Endothelial cell of umbilical vein (primary cell): Measurements from ENCODE around the gene TRIM2. TPM values are rescaled to one million over a fixed set of nuclear protein-coding genes. Genes with fewer than 3 reads are reported as not detected.

ENCODE experiments used
- BruUV-seq: library from RNA; stranded (reverse); fragments of 400-500 nt; replicated peaks from 2 replicates; lab custom pipeline; 2021; lab: Mats Ljungman, UMichigan
- CTCF ChIA-PET: fragments of 300-600, 350-600 bp; sonication (Branson Sonifier 250); formaldehyde crosslinking; loops from one replicate; lab custom pipeline; 2021; ENCODE audit warnings: antibody characterized with exemption, inconsistent platforms; lab: Charles Lee
- POLR2A ChIA-PET: fragments of 300-600, 350-600 bp; sonication (Branson Sonifier 250); formaldehyde crosslinking; loops from one replicate; lab custom pipeline; 2021; ENCODE audit warnings: antibody characterized with exemption, inconsistent platforms; lab: Charles Lee
- DNase-seq: peaks from one replicate; pipeline ENCODE4 v3.0.0-alpha.2; 2011; ENCODE audit warnings: low read depth, low spot score
- FAIRE-seq: peaks from 2 replicates; lab custom pipeline; 2011; peaks lifted over from hg19 to GRCh38; lab: Jason Lieb, UNC
- H2AFZ ChIP-seq: 2 replicates; pipeline ENCODE4 v1.6.0; 2012; ENCODE audit warnings: low read depth, low read length, control low read depth, inconsistent platforms
- H3K27ac ChIP-seq: 2 replicates; pipeline ENCODE4 v1.5.1; 2011; ENCODE audit warnings: low read depth, mild to moderate bottlenecking, control low read depth, low read length, moderate library complexity; ENCODE audit not compliant: insufficient read depth
- H3K27me3 ChIP-seq, 2 experiments: 2 replicates each; pipeline versions ENCODE4 v1.6.0 to v1.6.1; 2011; ENCODE audit warnings: low read length in 2 of 2, mixed read lengths in 1 of 2; ENCODE audit not compliant: control insufficient read depth in 2 of 2, insufficient read depth in 2 of 2
- H3K36me3 ChIP-seq, 2 experiments: 2 replicates in 1 of 2; 3 replicates in 1 of 2; pipeline ENCODE4 v1.5.1; 2011; ENCODE audit warnings: low read length in 2 of 2, mild to moderate bottlenecking in 1 of 2, moderate library complexity in 1 of 2; ENCODE audit not compliant: control insufficient read depth in 2 of 2, insufficient read depth in 2 of 2; ENCODE audit errors: extremely low read depth in 1 of 2
- H3K4me1 ChIP-seq: 3 replicates; pipeline ENCODE4 v1.5.1; 2011; ENCODE audit warnings: mild to moderate bottlenecking, low read length; ENCODE audit not compliant: control insufficient read depth, insufficient read depth; ENCODE audit errors: extremely low read depth
- H3K4me2 ChIP-seq: 2 replicates; pipeline ENCODE4 v1.6.1; 2011; ENCODE audit warnings: low read length, control low read depth, mixed read lengths; ENCODE audit not compliant: insufficient read depth
- H3K4me3 ChIP-seq, 3 experiments: fragments of 200-600 bp in 1 of 3; sonication (generic), shearing (Covaris generic) in 1 of 3; replicated peaks in 1 of 3; 2 replicates each; pipeline ENCODE4 v1.5.1; 2011 to 2016; ENCODE audit warnings: control low read depth in 3 of 3, low read length in 3 of 3, mild to moderate bottlenecking in 2 of 3, inconsistent platforms in 1 of 3, low read depth in 1 of 3, moderate library complexity in 1 of 3; ENCODE audit not compliant: insufficient read depth in 1 of 3
- H3K79me2 ChIP-seq: 2 replicates; pipeline ENCODE4 v1.6.0; 2012; ENCODE audit warnings: low read length, inconsistent platforms; ENCODE audit not compliant: control insufficient read depth, insufficient read depth
- H3K9ac ChIP-seq: replicated peaks from 2 replicates; pipeline ENCODE3; 2011; ENCODE audit warnings: low read length, control low read depth; ENCODE audit not compliant: insufficient read depth; ENCODE audit errors: extremely low read depth
- H3K9me1 ChIP-seq: replicated peaks from 3 replicates; pipeline ENCODE4 v1.6.0; 2011; ENCODE audit warnings: mild to moderate bottlenecking, low read length; ENCODE audit not compliant: control insufficient read depth, insufficient read depth; ENCODE audit errors: extremely low read depth
- H3K9me3 ChIP-seq: replicated peaks from 2 replicates; pipeline ENCODE4 v1.5.1; 2012; ENCODE audit warnings: low read length, inconsistent platforms; ENCODE audit not compliant: control insufficient read depth, insufficient read depth
- H4K20me1 ChIP-seq: replicated peaks from 2 replicates; pipeline ENCODE3; 2011; ENCODE audit warnings: mild to moderate bottlenecking, low read length; ENCODE audit not compliant: control insufficient read depth, insufficient read depth; ENCODE audit errors: extremely low read depth
- EZH2 ChIP-seq: IDR thresholded peaks from 2 replicates; pipeline ENCODE4 v1.6.1; 2012; ENCODE audit warnings: borderline replicate concordance, low read depth, mild to moderate bottlenecking, moderate library complexity, low read length, inconsistent platforms; ENCODE audit not compliant: severe bottlenecking
- FOS ChIP-seq: IDR thresholded peaks from 2 replicates; pipeline ENCODE4 v1.6.1; 2011; ENCODE audit warnings: mild to moderate bottlenecking, low read length, moderate library complexity, borderline replicate concordance; ENCODE audit not compliant: insufficient read depth
- GATA2 ChIP-seq: IDR thresholded peaks from 2 replicates; pipeline ENCODE4 v1.7.0; 2011; ENCODE audit warnings: low read depth, mild to moderate bottlenecking, moderate library complexity, mixed read lengths, low read length; ENCODE audit not compliant: insufficient read length, insufficient read depth
- JUN ChIP-seq: IDR thresholded peaks from 2 replicates; pipeline ENCODE4 v1.6.1; 2011; ENCODE audit warnings: borderline replicate concordance, low read depth; ENCODE audit not compliant: insufficient read length, insufficient read depth
- MYC ChIP-seq: IDR thresholded peaks from one replicate; pipeline ENCODE4 v1.6.1; 2011; ENCODE audit warnings: mild to moderate bottlenecking, low read depth, low read length
- POLR2A ChIP-seq: IDR thresholded peaks from 2 replicates; pipeline ENCODE4 v1.6.1; 2012; ENCODE audit warnings: low read depth, mild to moderate bottlenecking, control low read depth, low read length
- POLR2AphosphoS5 ChIP-seq: IDR thresholded peaks from 2 replicates; pipeline ENCODE4 v1.6.1; 2012; ENCODE audit warnings: low read depth, mild to moderate bottlenecking, control low read depth, low read length, moderate library complexity; ENCODE audit not compliant: insufficient read depth
- dilution Hi-C: fragments of 300-500 bp; cut with MboI; formaldehyde crosslinking; loops from one replicate; pipeline ENCODE4 v1.15.0; 2019; ENCODE audit warnings: low sequenced_read_pairs; ENCODE audit not compliant: extremely low pct_ligation_motif_present
- intact Hi-C: fragments of 100-400 bp; cut with micrococcal nuclease; formaldehyde crosslinking; loops from one replicate; pipeline ENCODE4 v1.10.0; 2022
- polyA plus RNA-seq, 4 experiments: library from polyadenylated mRNA; depleted of rRNA in 3 of 4; stranded (reverse) in 3 of 4; unstranded in 1 of 4; fragments of >200 nt; gene quantifications; 2 replicates each; pipeline versions ENCODE4 v1.2.1 to v1.2.3, GENCODE V29; 2011 to 2012; ENCODE audit warnings: missing spikeins in 1 of 4
- total RNA-seq: library from RNA; stranded (reverse); gene quantifications from 2 replicates; pipeline ENCODE4 v1.2.3, GENCODE V29; 2021
- TF ChIP-seq, protein P1 (sequence below), 2 donors: IDR thresholded peaks; 1 replicate in 1 of 2; 2 replicates in 1 of 2; pipeline ENCODE4 v1.5.1; 2011; ENCODE audit warnings: low read length in 2 of 2, mild to moderate bottlenecking in 2 of 2, moderate library complexity in 2 of 2, control low read depth in 1 of 2, inconsistent platforms in 1 of 2, low read depth in 1 of 2; ENCODE audit not compliant: insufficient read depth in 1 of 2; ENCODE audit errors: extremely low read depth in 1 of 2
- TF ChIP-seq, protein P2 (sequence below): IDR thresholded peaks from 2 replicates; pipeline ENCODE4 v1.6.1; 2011; ENCODE audit not compliant: insufficient read depth, insufficient read length

The TRIM2 gene
- total and polyA plus RNA-seq, 2 donors (not counting 3 experiments of a cell fraction or from before 2014, with no cell fraction given) = 6.8 to 19.7 TPM

DNA sequence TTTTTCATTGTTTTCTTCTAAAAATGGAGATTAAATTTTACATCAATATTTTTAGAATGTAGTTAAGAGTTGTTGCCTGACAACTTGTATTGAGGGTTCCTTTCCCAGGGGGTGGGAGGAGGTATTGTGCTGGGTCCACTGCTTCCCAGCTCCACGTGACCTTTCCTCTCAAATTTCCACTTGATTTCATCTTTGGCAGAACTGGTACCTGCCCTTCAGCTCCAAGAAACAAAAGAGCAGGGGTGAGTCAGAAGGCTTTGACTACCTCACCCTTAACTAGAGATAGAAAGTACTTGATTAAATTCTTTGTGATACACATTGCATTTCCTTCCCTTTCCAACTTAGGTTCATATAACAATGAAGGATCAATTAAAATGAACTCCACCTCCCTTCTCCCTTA, 19.7 kb downstream of the TRIM2 start:
- no peak overlapping the region for H3K9ac ChIP-seq

More for the DNA sequence above, 19.7 kb downstream of the TRIM2 start:
- intact Hi-C loops = loop anchor here (1.0 to 5.0 kb wide), 5 partner anchors 20 to 121 kb away; partner anchors contain the start of genes MND1 and TRIM2
- BruUV-seq = no TSS peak
- Histone ChIP-seq H3K36me3 (no peaks in the 10 kb centered on the region), H3K4me3 (peak overlapping the region in 2 of 3 experiments; percentile 56 to 73), H3K9me1 (no peaks in the 10 kb centered on the region), H3K27ac (no peak overlapping the region), H4K20me1 (no peaks in the 10 kb centered on the region), H3K4me2 (peak overlapping the region; percentile 94), H2AFZ (no peak overlapping the region), H3K27me3 (no peaks in the 10 kb centered on the region), H3K4me1 (peaks cover 17% of the 10 kb centered on the region), H3K79me2 (no peaks in the 10 kb centered on the region), H3K9me3 (no peaks in the 10 kb centered on the region)
- peak; percentile 36 for TF ChIP-seq JUN
- no peak for TF ChIP-seq POLR2A
- TF ChIP-seq, protein P1, sequence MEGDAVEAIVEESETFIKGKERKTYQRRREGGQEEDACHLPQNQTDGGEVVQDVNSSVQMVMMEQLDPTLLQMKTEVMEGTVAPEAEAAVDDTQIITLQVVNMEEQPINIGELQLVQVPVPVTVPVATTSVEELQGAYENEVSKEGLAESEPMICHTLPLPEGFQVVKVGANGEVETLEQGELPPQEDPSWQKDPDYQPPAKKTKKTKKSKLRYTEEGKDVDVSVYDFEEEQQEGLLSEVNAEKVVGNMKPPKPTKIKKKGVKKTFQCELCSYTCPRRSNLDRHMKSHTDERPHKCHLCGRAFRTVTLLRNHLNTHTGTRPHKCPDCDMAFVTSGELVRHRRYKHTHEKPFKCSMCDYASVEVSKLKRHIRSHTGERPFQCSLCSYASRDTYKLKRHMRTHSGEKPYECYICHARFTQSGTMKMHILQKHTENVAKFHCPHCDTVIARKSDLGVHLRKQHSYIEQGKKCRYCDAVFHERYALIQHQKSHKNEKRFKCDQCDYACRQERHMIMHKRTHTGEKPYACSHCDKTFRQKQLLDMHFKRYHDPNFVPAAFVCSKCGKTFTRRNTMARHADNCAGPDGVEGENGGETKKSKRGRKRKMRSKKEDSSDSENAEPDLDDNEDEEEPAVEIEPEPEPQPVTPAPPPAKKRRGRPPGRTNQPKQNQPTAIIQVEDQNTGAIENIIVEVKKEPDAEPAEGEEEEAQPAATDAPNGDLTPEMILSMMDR (IDR thresholded peaks at IDR 0.05; ENCODE audit: extremely low read depth in 1 of 2, insufficient read depth in 1 of 2, low read depth in 1 of 2, low read length in 2 of 2) = no peak
- TF ChIP-seq GATA2 = peak; percentile 63
- TF ChIP-seq POLR2AphosphoS5 = no peak
- peak; percentile 65 for TF ChIP-seq FOS
- TF ChIP-seq MYC = no peak
- TF ChIP-seq, protein P2, sequence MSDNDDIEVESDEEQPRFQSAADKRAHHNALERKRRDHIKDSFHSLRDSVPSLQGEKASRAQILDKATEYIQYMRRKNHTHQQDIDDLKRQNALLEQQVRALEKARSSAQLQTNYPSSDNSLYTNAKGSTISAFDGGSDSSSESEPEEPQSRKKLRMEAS = peak; percentile 77
- no peak for TF ChIP-seq EZH2
- ChIA-PET CTCF (interaction anchor here (1.0 to 2.5 kb wide), 6 partner anchors 10 to 122 kb away, joined by 3 to 13 read pairs (median 5); no protein-coding TSS in a partner anchor), POLR2A (no interaction called here)
- dilution Hi-C loops = no loop called here
- peak; percentile 67 for DNase-seq
- FAIRE-seq = peak; percentile 54
